Cerebellar cortex (tissue), 1 donor: Measurements from ENCODE around the gene ATOH1.

Experiments used
- DNase-seq: peaks from one replicate; pipeline ENCODE4 v3.0.0-alpha.2; 2015; ENCODE audit warnings: low spot score

The ATOH1 gene

GRCh38 chr4:93834249-93835066 is 5.9 kb downstream of the ATOH1 start:
- DNase-seq = no peak

GRCh38 chr4:93835929-93836328 is 7.4 kb downstream of the ATOH1 start:
- DNase-seq = no peak

GRCh38 chr4:93839704-93840103 is 11.2 kb downstream of the ATOH1 start:
- no peak for DNase-seq

- no peak for DNase-seq
Measured at GRCh38 chr4:93841803-93842345, 13.3 kb downstream of the ATOH1 start.

- DNase-seq = no peak
Measured at GRCh38 chr4:93842601-93843252, 14.2 kb downstream of the ATOH1 start.

- no peak for DNase-seq
Measured at GRCh38 chr4:93843772-93844171, 15.2 kb downstream of the ATOH1 start.

- DNase-seq = no peak
Measured at GRCh38 chr4:93852680-93853079, 24.1 kb downstream of the ATOH1 start.

- no peak for DNase-seq
Measured at GRCh38 chr4:93855926-93856325, 27.4 kb downstream of the ATOH1 start.

GRCh38 chr4:93865650-93866049 is 37.1 kb downstream of the ATOH1 start:
- no peak for DNase-seq

- no peak for DNase-seq
Measured at GRCh38 chr4:93867416-93868001, 39.0 kb downstream of the ATOH1 start.

GRCh38 chr4:93870876-93871458 is 42.4 kb downstream of the ATOH1 start:
- DNase-seq = no peak

- no peak for DNase-seq
Measured at GRCh38 chr4:93876754-93877153, 48.2 kb downstream of the ATOH1 start.

- DNase-seq = no peak
Measured at GRCh38 chr4:93878566-93878965, 50.0 kb downstream of the ATOH1 start.

- DNase-seq = no peak
Measured at GRCh38 chr4:93879919-93880318, 51.4 kb downstream of the ATOH1 start.
